ENCODE data around the gene IFT122.
"Not testable (repeated sequence)": the region's sequence is repeated elsewhere in the genome, so short reads cannot be mapped to it uniquely, and the experiment has no call there.

Gene IFT122

DNA sequence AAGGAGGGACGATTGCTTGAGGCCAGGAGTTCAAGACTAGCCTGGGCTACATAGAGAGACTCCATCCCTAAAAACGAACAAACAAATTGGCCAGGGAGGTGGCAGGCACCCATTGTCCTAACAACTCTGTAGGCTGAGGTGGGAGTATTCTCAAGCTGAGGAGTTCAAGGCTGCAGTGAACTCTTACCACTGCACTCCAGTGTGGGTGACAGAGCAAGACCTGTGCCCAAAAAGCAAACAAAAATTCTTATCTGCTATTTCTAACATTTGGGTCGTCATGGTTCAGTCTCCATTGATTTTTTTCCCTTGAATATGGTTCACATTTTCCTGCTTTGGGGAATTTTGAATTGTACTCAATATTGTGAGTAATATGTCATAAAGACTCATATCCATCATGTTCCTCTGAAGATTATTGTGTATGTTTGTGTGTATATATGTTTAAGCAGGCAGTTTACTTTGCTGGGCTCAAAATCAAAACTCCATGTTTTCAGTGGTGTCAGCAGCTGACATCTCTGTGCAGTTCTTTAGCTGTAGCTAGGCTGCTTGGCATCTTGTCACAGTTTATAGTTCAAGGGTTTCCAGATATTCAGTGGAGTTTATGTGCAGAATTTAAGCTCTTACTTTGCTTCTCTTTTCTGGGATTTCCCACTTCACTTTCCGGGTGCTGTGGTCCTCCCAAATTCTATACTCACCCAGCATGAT is 33.2 kb downstream of the IFT122 start:
- no peak for DNase-seq (ENCODE audit: low read depth)

DNA sequence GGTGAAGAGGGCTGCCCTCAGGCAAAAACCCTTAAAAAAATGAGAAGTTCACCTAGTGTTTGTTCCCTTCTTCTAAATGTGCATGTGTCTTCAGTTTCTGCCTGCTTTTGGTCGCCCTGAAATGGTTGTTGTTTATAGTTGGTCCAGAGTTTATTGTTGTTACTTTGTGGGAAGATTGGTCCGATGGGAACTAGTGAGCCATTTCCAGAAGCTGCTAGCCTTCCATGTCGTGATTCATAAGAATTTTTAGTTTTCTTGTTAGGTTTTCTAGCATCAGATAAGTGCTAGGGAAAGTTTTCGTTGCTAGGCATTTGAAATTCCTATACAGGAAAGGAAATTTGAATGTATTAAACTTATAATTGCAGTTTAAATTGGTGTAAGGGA is 33.7 kb downstream of the IFT122 start:
- no peak for DNase-seq (ENCODE audit: low read depth)

DNA sequence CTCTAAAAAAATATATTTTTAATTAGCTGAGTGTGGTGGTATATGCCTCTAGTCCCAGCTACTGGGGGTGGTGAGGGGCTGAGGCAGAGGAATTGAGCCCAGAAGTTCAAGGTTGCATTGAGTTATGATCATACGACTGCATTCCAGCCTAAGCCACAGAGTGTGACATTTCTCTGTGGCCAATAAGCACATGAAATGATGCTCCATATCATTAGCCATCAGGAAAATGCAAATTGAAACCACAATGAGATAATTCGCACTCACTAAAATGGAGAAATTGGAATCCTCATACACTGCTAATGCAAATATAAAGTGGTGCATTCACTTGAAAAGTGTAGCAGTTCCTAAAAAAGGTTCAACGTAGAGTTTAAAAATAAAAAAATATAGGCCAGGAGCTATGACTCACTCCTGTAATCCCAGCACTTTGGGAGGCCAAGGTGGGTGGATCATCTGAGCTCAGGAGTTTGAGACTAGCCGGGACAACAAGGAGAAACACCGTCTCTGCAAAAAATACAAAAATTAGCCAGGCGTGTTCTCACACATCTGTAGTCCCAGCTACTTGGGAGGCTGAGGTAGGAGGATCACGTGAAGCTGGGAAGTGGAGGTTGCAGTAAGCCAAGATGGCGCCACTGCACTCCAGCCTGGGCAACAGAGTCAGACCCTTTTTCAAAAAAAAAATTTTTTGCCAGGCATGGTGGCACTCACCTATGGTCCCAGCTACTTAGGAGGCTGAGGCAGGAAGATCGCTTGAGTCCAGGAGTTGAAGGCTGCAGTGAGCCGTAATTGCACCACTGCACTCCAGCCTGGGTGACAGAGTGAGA is 35.2 kb downstream of the IFT122 start:
- DNase-seq (ENCODE audit: low read depth): no peak

DNA sequence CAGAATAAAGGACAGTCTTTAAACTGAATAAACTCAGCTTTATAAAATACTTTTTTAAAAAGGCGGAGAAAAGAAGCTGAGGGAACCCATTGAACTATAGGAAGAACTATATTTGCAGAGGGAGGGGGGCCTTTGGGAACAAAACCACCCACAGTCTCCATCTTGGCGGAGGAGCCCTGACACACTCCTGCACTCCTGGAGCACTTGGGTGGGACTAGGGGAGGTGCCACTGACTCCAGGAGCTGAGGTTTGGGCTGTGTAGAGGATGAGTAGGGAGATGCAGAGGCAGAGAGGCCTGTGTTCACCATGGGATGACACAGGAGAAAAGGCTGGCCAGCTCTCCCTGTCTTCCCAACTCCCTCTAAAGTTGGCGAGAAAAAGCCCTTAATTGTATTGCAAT is 35.8 kb downstream of the IFT122 start:
- no peak for DNase-seq (ENCODE audit: low read depth)

DNA sequence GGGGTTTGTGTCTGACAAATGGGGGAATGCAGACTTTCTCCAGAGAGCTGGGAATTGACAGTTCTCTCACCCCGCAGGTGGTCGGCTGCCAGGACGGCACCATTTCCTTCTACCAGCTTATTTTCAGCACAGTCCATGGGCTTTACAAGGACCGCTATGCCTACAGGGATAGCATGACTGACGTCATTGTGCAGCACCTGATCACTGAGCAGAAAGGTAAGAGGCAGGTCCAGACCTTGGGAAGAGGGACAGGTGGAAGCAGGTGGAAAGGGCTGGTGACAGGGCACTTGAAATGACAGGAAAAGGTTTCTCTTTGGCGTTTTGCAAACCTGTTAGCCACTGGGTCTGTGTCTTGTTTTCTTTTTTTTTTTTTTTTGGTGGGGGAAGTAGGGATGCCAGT is 36.6 kb downstream of the IFT122 start:
- no peak for DNase-seq (ENCODE audit: low read depth)

DNA sequence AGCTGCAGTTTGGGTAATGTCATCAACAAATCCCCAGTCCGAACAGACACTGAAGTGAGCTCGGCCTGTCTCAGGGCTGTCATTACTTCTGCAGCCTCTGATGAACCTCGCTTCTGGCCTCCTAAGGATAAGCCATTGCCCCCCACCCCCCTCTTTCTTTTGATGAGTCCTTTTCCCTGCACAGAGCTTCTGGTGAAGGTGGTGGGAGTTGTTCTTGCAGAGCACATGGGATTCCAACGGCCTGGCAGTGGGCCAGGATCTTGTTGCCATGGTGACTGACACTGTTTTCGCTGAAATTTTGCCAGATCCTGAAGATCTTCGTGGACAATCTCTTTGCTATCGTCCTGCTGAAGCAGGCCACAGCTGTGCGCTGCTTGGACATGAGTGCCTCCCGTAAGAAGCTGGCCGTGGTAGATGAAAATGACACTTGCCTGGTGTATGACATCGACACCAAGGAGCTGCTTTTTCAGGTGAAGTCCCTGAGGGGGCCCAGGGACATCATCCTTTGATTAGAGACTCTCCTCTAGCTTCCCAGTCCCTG is 41.3 kb downstream of the IFT122 start:
- DNase-seq (ENCODE audit: low read depth): not testable (repeated sequence)

DNA sequence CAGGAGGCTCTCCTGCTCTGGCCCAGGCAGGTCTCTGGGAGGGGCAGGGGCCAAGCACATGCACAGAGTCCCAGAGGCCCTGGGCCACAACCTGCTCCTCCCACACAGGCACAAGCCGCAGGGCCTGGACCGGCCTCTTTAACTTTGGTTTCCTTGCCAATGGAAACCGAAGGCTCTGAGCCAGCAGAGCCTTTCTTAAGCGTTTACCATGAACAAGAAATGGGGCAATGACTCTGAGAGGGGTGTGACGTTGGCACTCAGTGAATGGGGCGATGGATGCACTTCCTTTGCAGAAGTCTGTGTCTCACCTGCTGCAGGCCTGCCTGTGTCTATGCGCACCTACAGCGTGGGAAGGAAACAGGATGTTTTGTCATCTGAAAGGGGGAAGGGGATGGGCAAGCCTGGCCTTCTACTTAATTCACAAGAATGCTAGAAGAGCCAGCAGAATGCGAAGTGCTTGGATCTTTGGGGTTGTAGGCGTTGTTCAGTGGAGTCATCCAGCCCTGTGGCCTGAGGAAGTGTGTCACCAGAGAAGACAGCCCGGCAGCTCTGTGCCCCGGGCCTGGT is 41.8 kb downstream of the IFT122 start:
- no peak for DNase-seq (ENCODE audit: low read depth)

DNA sequence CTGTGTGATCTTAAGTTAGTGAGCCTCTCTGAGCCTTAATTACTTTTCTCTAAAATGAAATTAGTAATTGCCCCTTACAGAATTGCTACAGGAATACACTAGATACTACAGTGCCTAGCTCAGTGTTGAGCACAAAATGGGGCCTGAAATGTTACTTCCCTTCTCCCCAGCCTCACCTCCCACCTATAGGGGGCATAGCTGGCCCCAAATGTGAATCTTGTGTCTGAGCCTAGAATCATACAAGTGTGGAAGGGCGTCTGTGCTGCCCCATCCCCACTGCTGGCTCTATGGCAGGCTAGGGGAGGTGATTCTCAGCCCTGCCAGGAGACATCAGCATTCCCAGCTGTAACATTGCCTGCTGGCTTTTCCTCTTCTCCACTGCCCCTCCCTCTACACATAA is 42.7 kb downstream of the IFT122 start:
- no peak for DNase-seq (ENCODE audit: low read depth)

DNA sequence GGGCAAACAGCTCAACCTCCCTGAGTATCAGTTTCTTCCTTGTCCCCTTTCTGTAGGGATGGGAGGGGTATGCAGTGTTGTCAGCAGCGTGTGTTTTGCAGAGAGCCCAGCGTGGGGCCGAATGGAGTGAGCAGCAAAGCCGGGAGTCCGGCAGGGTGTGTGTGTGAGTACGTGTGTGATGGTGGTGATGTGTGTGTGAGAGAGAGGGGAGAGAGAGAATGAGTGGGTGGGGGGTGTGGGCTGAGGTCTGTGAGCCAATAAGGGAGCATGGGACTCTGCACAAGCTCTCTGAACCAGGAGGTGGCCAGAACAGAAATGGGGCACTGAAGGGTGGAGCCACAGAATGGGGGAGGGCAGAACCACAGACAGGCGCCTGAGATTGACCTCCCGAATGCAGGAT is 43.8 kb downstream of the IFT122 start:
- DNase-seq (ENCODE audit: low read depth): no peak

DNA sequence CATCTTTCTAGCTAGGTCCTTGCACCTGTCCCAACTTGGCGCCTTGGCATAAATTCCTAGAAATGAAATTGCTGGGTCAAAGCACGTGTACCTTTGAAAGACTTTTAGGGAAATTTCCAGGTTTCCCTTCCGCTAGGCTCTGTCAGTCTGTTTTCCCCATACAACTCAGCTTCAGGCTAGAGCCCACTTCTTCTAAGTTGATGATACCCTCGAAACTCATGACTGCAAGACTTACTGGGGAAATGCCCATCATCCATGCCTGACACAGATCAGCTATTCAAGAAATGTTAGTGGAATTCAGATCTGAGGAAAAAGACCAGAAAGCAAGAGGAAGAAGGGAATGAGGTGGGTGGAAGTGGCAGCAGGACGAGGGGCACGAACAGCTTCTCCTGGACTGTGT is 45.1 kb downstream of the IFT122 start:
- not testable (repeated sequence) for DNase-seq (ENCODE audit: low read depth)

DNA sequence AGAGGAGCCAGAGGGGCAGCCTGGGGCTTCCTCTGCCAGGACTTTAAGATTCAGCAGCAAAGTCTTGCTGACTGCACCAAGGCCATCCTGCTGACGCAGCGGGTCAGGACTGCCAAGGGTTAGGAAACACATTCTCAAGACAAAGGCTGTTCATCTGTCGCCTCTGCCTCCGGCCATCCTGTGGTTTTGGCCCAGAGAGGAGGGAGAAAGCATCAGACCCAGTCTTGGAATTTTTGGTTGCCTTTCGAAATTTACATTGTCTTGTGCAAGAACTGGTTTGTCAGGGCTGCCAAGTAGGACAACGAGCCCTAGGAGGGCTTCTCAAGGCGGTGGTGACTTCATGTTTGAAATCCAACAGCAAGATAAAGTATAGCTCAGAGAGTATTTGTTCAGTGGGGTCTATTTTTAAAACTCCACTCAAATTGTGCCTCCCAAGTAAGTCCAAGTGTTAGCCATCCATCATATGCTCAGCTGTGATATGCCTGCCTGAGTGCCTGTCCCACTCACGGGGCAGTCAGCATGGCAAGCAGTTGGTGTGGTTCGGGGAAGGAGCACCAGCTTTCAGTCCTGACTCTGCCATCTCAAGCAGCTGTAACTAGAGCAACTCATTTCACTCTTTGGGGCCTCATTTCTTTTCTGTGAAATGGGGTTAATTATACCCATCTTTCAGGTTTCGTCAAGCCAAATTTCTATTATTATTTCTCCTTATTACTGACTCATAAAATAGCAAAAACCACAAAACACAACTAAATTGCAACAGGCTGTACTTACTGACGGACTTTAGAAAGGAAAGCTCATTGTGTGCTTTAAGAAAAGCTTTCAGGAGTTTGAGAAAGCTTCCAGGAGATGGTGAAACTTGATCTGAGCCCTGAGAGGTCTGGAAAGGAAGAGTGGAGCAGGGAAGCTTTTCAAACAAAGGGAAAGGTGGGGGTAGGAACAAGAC is 46.0 kb downstream of the IFT122 start:
- peak; percentile 99 for DNase-seq (ENCODE audit: low read depth)

DNA sequence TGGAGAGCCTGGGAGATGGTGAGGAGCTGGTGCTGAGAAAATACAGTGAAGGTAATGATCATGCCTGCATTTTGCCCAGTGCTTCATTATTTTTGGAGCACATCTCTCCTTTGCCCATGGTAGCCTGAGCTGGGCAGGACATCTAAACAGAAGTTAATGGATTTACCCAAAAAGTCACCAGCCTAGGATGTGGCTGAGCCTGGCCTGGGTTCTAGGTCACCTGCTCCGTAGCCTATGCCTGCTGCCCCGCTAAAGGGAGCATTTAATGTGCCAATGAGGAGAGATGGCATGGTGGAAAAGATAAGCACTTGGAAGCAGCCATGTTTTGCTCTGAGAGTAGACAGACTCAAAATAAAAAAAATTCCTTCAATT is 46.6 kb downstream of the IFT122 start:
- no peak for DNase-seq (ENCODE audit: low read depth)

DNA sequence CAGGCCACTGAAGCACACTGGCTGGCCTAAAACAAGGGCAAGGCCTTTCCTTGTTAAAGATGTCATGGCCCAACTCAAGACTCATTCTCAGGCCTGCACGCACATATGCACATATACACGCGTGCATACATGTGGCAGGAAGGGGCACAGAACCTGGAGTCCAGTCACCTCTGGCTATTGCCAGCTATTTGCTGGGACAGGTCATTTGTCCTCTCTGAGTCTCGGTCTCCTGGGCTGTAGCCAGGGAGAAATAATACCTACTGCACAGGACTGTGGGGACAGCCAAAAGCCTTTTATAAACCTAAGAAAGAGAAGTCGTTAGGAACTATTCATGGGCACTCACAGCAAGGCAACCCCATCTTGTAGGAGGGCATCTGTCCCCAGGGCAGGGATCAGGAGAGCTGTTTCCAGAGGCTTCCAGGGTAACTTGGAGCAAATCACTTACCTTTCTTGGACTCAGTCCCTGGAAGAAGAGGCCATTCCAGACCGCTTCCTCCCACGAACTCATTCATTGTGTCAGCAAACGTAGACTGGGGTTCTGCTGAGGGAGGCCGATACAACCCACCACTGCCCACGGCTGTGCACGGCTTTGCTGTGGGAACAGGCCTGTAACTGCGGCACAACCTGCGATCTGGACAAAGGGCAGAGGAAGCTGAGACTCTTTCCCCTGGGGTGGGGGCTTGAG is 47.3 kb downstream of the IFT122 start:
- no peak for DNase-seq (ENCODE audit: low read depth)

DNA sequence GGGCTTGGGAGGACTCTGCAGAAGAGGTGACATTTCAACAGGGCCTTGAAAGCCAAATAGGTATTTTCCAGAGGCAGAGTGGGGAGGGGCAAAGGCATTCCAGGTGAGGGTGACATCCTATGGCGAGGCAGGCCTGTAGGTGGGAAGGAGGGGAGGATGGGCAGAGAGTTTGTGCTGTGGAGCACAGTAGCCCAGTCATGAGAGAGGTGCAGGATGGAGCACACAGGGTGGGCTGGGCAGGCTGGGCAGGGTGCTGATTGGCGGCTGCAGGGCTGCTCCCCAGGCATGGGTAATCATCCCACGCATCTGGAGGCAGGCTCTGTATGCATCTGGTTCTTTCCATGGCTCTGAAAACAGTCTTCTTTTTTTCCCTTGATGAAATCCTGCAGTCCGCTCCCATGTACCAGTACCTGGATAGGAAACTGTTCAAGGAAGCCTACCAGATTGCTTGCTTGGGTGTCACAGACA is 47.9 kb downstream of the IFT122 start:
- DNase-seq (ENCODE audit: low read depth): not testable (repeated sequence)

DNA sequence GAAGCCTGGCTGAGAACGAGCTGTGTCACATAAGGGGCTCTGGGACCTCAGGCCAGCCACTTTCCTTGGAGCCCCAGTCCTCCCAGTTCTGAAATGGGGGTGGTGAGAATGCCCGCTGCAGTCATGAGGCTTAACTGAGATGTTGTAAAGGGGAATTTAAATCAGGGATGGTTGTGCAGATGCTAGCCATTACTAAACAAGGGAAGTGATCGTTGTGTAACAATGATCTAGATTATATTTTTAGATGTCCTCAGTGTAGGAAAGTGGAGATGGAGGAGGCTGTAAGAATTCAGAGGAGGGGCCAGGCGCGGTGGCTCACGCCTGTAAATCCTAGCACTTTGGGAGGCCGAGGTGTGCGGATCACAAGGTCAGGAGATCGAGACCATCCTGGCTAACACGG is 49.2 kb downstream of the IFT122 start:
- not testable (repeated sequence) for DNase-seq (ENCODE audit: low read depth)

DNA sequence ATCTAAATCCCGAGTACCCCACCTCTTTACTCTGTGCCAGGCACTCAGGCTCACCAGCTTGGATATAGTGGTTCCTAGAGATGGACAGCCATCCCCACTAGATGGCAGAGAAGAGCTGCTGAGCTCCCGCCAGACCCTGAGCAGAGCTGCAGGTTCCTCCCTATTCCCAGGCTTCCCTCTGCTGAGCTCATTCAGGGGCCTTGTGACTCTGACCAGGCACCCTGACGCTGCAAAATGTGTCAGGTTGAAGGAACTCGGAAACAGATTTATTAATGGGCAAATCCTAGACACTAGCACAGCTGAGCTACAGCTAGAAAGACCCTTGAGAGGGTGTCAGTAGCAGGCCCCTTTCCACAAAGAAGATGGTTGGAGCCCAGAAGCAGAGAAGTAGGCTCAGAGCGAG is 50.2 kb downstream of the IFT122 start:
- peak; percentile 91 for DNase-seq (ENCODE audit: low read depth)

DNA sequence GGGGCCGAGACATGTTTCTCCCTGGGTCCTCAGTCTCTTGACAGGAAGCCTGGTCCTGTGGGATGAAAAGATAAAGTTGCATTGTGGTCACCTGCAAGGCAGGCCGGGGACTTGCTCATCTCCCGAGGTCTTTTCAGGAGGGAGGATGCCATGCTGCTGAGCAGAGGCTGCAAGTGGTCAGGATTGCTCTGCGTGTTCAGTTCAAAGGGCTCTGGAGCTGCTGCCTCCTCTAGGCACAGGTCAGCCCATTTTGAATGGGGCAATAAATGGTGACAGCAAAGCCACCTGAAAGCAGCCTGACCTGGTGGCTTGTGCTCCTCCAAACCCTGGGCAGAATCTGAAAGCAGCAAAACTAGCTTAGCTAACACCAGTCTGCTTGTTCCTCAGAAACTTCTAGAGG is 51.1 kb downstream of the IFT122 start:
- not testable (repeated sequence) for DNase-seq (ENCODE audit: low read depth)

DNA sequence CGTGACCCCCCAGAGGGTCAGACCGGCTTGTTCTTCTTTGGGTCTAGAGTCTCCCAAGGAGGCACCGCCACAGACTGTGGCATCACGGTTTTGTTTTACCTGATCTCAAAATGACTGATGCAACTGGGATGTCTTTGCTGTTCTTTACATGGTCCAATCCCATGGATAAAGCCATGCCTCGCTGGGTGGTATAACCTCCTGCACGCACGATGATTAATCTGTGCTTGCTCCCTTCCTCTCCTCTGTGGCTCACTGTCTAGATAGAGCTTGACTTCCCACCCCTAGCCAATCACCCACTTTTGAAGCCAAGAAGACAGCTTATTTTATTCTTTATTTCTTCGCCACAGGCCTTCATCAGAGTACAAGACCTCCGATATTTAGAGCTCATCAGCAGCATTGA is 51.8 kb downstream of the IFT122 start:
- peak; percentile 58 for DNase-seq (ENCODE audit: low read depth)

DNA sequence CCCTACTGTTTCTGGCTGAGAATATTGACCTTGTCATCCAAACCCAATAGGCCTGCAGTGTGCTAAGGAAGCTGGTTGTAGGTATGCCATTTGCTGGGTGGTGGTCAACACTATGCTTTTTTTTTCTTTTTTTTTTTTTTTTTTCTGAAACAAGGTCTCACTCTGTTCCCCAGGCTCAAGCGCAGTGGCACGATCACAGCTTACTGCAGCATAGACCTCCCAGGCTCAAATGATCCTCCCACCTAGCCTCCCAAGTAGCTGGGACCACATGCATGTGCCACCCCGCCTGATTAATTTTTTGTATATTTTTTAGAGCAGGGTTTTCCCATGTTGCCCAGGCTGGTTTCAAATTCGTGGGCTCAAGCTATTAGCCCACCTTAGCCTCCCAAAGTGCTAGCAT is 52.7 kb downstream of the IFT122 start:
- DNase-seq (ENCODE audit: low read depth): no peak

DNA sequence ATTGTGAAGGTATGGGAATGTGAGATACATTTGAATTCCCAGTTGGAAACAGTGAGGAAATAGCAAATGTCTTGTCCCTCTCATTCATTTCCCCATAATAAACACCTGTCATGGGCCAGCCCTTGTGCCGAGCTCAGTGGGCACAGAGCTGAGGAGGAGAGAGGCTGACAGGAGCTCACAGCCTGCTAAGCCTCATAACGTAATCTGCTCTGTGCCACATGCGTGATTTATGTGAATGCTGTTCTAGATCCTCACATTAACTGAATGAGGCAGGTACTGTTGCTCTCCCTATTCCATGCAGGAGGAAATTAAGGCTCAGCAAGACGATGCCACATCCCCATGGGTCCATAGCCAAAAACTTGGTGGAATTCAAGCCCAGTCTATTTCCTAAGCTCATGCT is 53.2 kb downstream of the IFT122 start:
- no peak for DNase-seq (ENCODE audit: low read depth)

DNA sequence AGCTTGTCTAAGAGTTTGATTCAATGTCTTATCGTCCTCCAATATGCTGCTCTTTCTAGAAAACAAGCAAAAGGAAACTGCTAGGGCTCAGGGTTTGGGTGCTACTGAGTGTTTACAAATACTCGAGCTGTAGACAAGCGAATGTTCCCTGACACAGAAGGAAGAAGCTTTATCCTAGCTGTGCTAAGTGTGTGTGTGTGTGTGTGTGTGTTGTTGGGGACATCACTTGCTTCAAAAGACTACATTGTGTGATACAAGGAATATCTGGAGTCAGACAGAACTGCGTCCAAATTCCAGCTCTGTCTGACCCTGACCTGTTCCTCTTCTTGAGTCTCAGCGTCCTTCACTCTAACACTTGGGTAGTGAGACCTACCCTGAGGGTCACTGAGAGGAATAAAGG is 54.5 kb downstream of the IFT122 start:
- DNase-seq (ENCODE audit: low read depth): not testable (repeated sequence)
